HS-5 (cell line): Measurements from ENCODE around the gene PTPN14.
"Not testable (repeated sequence)": the region's sequence is repeated elsewhere in the genome, so short reads cannot be mapped to it uniquely, and the experiment has no call there.

ENCODE experiments used
- DNase-seq: peaks from one replicate; pipeline ENCODE4 v3.0.0-alpha.2; 2012; ENCODE audit warnings: low read depth

The PTPN14 gene

GRCh38 chr1:214541206-214541605 is 10.2 kb downstream of the PTPN14 start:
- no peak for DNase-seq

DNA sequence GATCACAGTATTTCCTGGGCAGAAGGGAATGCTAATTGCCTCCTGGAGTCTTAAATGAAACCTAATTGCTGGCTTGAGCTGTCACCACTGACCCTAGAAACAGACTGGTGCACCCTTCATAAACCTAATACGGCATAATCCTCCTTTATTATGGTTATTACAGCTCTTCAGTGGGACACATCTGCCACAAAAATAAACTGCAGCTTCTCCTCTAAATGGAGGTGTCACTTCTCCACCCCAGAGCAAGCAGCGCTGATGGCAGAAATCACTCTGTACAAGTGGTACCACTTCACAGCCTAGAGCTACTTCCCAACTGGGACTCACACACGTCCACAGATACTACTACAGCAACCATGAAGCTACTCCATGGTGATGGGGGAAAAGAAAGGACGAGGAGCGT is 11.1 kb downstream of the PTPN14 start:
- DNase-seq: no peak

- DNase-seq: no peak
Observed at GRCh38 chr1:214538496-214538895, 12.9 kb downstream of the PTPN14 start.

GRCh38 chr1:214537872-214538473 is 13.4 kb downstream of the PTPN14 start:
- DNase-seq: no peak

- no peak for DNase-seq
Observed at GRCh38 chr1:214537219-214537618, 14.2 kb downstream of the PTPN14 start.

DNA sequence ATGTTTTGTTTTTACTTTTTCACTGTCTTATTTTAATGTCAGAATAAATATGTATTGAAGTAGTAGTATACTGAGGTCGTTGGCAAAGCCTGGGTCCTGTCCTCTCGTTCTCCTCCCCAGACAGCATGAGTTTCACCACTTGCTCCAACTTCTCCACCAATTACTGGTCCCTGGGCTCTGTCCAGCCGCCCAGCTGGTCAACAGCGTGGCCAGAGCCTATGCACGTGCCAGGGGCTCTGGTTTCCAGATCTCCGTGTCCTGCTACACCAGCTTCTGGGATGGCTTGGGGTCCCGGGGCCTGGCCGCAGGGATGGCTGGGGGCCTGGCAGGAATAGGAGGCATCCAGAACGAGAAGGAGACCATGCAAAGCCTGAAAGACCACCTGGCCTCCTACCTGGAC is 19.3 kb downstream of the PTPN14 start:
- no peak for DNase-seq

- no peak for DNase-seq
Observed at GRCh38 chr1:214525535-214526019, 25.8 kb downstream of the PTPN14 start.

GRCh38 chr1:214524824-214525223 is 26.6 kb downstream of the PTPN14 start:
- DNase-seq: no peak

GRCh38 chr1:214523124-214523824 is 28.1 kb downstream of the PTPN14 start:
- no peak for DNase-seq

DNA sequence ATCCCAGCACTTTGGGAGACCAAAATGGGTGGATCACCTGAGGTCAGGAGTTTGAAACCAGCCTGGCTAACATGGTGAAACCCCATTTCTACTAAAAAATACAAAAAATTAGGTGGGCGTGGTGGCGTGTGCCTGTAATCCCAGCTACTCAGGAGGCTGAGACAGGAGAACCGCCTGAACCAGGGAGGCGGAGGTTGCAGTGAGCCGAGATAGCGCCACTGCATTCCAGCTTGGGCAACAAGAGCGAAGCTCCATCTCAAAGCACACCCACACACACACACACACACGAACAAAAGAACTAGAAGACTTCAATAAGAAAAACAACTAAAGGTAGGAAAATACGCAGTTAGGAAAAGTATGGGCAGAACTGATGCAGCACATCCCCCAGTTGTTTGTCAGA is 29.9 kb downstream of the PTPN14 start:
- DNase-seq: not testable (repeated sequence)

GRCh38 chr1:214520544-214521165 is 30.7 kb downstream of the PTPN14 start:
- no peak for DNase-seq

GRCh38 chr1:214518361-214518760 is 33.0 kb downstream of the PTPN14 start:
- no peak for DNase-seq

DNA sequence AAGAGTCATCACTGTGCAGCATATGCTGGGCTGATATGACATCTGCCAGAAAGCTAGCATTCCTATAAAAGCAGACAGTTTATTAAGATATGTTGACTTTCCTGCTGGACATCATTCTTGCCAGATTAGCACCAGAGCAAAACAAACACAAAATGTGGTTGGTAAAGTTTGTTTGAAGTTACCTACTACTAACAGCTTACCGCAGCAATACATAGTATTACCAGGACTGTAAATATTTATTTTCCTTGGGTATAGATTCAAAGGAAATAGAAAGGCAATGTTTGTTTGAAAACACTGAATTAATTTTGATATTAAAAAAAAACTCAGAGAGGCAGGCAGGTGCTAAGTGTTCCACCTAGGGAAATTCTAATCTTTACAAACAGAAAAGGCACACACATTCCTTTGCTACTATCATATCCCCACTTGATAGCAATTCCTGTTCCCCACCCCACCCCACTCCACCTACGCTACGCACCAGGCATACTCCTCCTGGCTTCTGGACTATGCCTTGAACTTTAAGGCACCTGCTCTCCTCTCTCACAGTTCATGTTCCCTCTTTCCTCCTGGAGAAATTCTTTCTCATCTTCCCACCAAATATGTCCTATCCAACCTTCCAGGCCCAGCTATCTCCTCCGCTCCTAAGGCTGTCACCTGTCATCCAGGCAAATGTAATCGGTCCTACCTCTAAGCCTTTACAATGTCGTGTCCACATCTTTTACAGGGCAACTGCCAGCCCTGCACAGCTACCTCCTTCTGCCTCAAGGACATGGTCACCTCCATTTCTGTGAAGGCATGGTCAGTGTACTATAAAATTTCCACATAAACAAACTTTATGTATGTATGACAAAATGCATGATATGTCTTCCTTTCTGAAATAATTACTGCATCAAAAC is 34.7 kb downstream of the PTPN14 start:
- no peak for DNase-seq

DNA sequence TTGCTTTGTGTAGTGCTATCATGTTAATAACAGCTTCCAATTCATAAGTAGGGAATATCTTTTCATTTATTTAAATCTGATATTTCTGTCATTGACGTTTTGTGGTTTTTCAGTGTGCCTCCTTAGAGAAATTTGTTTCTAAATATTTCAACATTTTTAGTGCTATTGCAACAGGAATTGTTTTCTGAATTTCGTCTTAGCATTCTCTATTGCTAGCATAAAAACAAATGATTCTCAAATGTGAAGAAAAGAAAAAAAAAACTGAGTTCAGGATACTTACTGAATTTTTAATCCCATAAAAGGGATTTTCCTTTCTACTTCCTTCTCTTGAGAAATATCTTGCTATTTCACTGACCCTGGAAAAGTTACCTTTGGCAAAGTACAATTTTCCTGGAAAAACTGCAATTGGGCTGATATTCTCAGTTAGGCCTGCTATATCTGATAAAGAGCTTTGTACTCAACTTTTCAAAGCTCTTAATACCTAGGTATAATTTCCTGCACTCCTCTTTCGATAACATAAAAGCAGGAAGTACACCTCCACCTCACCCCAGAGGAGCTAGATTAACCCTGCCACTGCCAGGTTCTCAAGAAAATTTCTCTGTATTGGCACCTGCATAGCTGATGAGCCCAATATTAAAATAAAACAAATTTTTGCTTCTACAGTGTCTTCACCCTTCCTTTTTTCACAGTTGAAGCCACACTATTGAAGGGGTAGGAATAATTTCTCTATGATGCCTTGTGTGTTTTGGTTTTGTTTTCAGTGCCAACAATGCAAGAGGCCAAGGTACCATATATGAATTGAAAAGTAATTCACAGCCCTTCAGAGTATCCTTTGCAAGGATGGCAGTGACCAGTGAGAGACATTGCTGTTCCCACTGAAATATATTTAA is 35.6 kb downstream of the PTPN14 start:
- DNase-seq: no peak

DNA sequence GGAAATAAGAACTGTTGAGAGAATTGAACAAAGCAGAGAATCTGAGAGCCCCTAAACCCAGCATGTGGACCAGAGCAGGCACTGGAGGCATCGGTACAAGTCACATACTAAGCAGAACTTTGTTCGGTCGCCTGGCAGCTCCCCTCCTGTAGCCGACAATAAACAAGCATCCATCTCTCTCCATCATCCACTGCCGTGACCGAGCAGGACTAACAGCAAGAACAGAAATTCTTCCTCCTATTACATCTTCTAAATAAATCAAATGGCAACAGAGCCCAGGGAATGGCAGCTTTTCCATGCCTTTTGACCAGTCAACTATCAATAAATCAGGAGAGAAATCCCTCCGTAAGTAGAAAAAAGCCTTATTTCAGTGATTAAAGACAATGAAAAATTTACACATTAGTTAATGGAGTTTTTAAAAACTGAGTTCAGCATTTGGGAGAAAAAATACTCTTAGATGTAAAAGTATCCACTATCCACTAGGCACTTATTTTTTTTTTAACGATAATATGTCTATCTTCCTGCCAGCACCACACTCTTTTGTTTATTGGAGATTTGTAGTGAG is 36.5 kb downstream of the PTPN14 start:
- no peak for DNase-seq

- DNase-seq: no peak
Observed at GRCh38 chr1:214514032-214514818, 37.2 kb downstream of the PTPN14 start.

DNA sequence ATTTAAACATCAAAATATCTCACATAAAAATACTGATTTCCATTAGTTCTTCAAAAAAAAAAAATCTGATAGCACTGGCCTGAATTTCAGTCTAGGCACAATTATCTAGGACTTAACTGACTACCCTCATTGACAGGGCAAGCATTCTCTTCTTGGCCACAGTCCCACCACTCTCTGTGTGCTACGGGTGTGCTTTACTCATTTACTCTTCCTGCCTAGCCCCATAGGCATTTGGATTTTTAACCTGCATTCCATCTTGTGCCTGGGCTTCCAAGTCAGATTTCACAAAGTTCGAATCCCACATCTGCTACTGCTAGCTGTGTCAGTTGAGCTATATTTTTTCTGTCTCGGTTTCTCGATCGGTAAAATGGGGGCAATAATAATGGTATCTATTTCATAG is 38.0 kb downstream of the PTPN14 start:
- no peak for DNase-seq

DNA sequence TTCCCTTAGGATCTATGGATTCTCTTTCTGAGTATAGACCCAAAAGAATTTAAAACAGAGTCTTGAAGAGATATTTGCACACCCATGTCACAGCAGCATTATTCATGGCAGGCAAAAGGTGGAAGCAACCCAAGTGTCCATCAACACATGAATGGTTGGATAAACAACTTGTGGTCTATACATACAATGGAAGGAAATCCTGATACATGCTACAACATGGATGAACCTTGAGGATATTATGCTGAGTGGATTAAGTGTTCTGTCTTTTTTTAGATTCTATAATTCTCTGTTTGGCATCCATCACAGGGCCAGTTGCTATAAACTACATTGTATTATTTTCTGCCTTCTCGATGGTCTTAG is 39.8 kb downstream of the PTPN14 start:
- DNase-seq: no peak

DNA sequence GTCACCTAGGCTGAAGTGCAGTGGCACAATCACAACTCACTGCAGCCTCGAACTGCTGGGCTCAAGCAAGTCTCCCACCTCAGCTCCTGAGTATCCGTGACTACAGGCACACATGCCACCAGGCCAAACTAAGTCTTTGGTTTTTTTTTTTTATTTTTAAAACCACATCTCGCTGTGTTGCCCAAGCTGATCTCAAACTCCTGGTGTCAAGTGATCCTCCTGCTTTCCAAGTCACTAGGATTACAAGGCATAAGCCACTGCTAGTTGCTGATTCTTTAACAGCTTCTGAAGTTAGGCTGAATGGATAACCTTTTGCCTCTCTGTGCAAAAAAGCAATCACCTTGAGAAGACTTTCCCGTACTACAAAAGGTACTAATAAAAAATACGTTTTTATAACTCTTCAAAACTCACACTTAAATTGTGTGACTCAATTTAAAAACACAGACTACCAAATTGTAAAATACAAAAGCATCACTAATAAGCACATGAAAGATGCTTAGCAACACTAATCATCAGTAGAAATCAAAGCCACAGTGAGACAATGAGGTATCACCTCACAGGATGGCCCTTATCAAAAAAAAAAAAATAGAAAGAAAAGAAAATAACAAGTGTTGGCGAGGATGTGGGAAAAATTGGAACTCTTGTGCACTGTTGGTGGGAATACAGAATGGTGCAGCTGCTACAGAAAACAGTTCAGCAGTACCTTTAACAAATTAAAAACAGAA is 40.3 kb downstream of the PTPN14 start:
- no peak for DNase-seq

DNA sequence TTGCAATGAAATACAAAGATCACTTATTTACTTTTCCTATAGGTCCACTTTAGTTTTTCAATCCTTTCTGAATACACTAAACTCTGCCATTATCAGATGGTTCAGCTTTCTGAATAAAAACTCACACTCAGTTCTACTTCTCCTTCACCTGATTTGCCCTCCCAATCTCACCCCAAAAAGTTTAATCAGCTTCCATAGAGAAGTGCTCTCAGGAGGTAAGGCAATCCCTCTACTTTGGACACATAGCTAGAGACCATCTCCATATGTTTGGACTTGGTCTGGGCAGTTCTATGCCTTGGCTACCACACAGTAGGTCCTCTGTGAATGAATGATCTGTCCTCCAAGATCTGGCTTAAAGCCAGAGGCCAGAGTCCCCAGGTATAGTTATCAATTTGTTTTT is 40.9 kb downstream of the PTPN14 start:
- DNase-seq: no peak
